ENCODE data around the gene TBX10.
A peak's percentile ranks its signal among the peaks of the same experiment; 100 is the strongest.

The TBX10 gene

DNA sequence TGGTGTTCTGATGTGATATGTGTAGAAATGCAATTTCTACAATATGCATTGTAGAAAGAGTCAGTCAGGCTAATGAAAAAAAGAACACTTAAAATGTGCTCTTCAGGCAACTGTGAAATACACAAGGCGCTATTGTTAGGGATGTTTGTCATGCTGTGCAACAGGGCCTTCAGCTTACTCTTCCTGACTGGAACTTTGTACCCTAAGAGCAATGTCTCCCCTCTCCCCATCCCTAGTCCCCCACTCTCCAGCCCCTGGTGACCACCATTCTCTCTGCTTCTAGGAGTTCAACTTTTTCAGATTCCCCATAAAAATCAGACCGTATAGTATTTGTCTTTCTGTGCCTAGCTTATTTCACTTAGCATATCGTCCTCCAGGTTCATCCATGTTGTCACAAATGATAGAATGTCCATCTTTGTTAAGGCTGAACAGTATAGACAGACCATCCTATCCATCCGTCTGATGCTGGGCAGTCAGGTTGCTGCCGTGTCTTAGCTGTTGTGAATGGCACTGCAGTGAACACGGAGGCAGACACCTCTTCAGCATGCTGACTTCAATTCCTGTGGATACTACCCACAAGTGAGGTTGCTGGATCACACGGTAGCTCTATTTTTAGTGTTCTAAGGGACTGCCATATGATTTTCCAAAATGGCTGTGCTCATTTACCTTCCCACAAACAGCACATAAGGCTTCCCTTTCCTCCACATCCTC lies 22.2 kb downstream of the TBX10 start:
- Histone ChIP-seq H3K4me3 (ENCODE audit: low read depth, low read length) (no peak overlapping the region), H3K36me3 (replicated peaks) (no peaks in the 10 kb centered on the region), H3K27me3 (replicated peaks) (peaks cover 15% of the 10 kb centered on the region), H3K27ac (no peak overlapping the region)
- in situ Hi-C loops (cut with HindIII; ENCODE audit: low pct_ligation_motif_present, low sequenced_read_pairs), result no loop called here
- no peak for DNase-seq
- no peak for TF ChIP-seq CTCF (IDR thresholded peaks at IDR 0.05; ENCODE audit: low read depth, low read length, missing control alignments)

- no peak overlapping the region for H3K27ac ChIP-seq
- peaks cover 15% of the 10 kb centered on the region for H3K27me3 ChIP-seq (replicated peaks)
- no peak overlapping the region for H3K4me3 ChIP-seq (ENCODE audit: low read depth, low read length)
- TF ChIP-seq CTCF (IDR thresholded peaks at IDR 0.05; ENCODE audit: low read depth, low read length, missing control alignments), result no peak
- no peak for DNase-seq
- in situ Hi-C loops (cut with HindIII; ENCODE audit: low pct_ligation_motif_present, low sequenced_read_pairs), result no loop called here
- H3K36me3 ChIP-seq (replicated peaks), result no peaks in the 10 kb centered on the region
Measured at GRCh38 chr11:67616431-67617242, 22.9 kb downstream of the TBX10 start.

- TF ChIP-seq CTCF (IDR thresholded peaks at IDR 0.05; ENCODE audit: low read depth, low read length, missing control alignments), result no peak
- no peak for DNase-seq
- no peak overlapping the region for H3K4me3 ChIP-seq (ENCODE audit: low read depth, low read length)
- peaks cover 15% of the 10 kb centered on the region for H3K27me3 ChIP-seq (replicated peaks)
- no peak overlapping the region for H3K27ac ChIP-seq
- peaks cover 2% of the 10 kb centered on the region for H3K36me3 ChIP-seq (replicated peaks)
- in situ Hi-C loops (cut with HindIII; ENCODE audit: low pct_ligation_motif_present, low sequenced_read_pairs), result no loop called here
Measured at GRCh38 chr11:67615728-67616430, 23.7 kb downstream of the TBX10 start.

DNA sequence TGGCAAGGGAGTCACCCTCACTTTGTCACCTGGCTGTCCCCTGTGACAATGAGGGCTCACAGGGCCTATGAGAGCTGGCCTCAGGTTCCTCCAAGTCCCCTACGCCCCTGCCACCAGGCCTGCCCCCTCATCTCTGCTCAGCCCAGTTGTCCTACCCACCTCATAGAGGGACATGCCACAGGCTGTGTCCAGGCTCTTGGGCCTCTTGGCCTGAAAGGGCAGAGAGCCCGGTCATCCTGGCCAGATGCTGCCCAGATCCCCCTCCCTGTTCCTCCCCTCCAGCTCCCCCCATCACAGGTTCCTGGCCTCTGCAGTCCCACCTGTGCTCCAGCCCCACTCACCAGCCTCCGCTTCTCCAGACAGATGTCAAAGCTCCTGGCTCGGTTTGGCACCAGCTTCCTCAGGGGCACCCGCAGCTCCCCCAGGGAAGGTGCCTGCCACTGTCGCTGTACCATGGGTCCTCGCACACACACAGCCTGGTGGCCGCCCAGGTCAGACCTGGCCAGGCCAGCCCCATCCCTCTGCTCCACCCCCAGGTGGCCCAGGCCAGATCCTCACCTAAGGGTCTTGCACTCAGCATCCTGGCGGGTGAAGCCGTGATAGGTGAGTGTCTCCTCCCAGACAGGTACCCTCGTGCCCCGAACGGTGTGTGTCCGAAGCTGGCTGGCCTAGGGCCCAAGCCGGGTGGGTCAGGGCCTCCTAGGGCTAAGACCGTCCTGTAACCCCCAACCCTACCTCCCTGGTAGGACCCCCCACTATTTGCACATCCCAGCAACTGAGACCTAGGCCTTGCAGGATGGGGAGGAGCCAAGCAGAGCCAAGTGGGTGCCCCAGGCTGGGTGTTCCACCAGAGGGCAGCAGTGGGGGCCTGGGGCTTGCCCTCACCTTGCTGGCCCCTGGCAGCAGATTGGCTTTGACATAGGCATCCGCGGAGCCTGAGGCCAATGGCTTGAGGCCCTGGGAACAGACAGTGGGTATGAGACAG lies 24.5 kb downstream of the TBX10 start:
- DNase-seq, result no peak
- H3K4me3 ChIP-seq (ENCODE audit: low read depth, low read length), result no peak overlapping the region
- peak; percentile 71 for TF ChIP-seq CTCF (IDR thresholded peaks at IDR 0.05; ENCODE audit: low read depth, low read length, missing control alignments)

More for the DNA sequence above, 24.5 kb downstream of the TBX10 start:
- peaks cover 4% of the 10 kb centered on the region for H3K36me3 ChIP-seq (replicated peaks)
- H3K27ac ChIP-seq, result no peak overlapping the region
- H3K27me3 ChIP-seq (replicated peaks), result peaks cover 15% of the 10 kb centered on the region
- in situ Hi-C loops (cut with HindIII; ENCODE audit: low pct_ligation_motif_present, low sequenced_read_pairs), result no loop called here
